ENCODE results near the gene IFNA7. TPM values are rescaled to one million over a fixed set of nuclear protein-coding genes. Genes with fewer than 3 reads are reported as not detected.
A peak's percentile ranks its signal among the peaks of the same experiment; 100 is the strongest.
"Not testable (repeated sequence)": the region's sequence is repeated elsewhere in the genome, so short reads cannot be mapped to it uniquely, and the experiment has no call there.

The IFNA7 gene
- total and polyA plus RNA-seq, 7 experiments from 2014 or later, result not detected

DNA sequence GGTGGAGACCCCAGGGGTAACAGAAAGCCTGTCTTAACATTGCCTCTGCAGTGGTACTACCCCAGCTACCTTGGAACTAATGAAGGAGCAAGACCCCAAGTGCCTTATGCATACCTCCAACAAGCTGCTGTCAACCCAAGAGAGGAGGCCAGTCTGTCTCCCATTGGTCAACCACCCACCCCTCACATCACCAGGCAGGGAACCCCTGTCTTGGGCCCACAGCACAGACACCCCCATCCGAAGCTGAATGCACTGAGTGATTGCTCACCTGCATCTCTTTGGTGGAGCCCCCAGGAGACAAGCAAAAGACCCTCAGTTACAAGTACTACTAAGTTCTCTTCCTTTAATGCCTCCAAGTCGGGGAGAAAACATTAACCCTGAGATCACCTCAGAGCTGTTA is 10.2 kb upstream of the IFNA7 start:
- H3K27ac Mint-ChIP-seq; H3K4me3 Mint-ChIP-seq; H3K27me3 ChIP-seq (ENCODE audit: control insufficient read depth in 2 of 2, insufficient read depth in 2 of 2, low read length in 2 of 2); H3K27ac ChIP-seq (ENCODE audit: low read depth, low read length); H3K36me3 ChIP-seq (ENCODE audit: control insufficient read depth in 2 of 3, insufficient read depth in 3 of 3, low read length in 3 of 3); H3K9me3 Mint-ChIP-seq; H3K9me3 ChIP-seq (ENCODE audit: control insufficient read depth in 2 of 3, low read length in 3 of 3); H3K4me3 ChIP-seq (ENCODE audit: low read length); POLR2A ChIA-PET; CTCF ChIA-PET; H3K4me1 ChIP-seq (ENCODE audit: control insufficient read depth in 2 of 2, insufficient read depth in 2 of 2, low read length in 2 of 2); H3K4me1 Mint-ChIP-seq; DNase-seq; ATAC-seq; intact Hi-C loops (cut with micrococcal nuclease); H3K36me3 Mint-ChIP-seq: not testable (repeated sequence)
- peaks cover 6 to 29% (median 16%) of the 10 kb centered on the region in 5 donors for H3K27me3 Mint-ChIP-seq

- H3K27ac Mint-ChIP-seq; intact Hi-C loops (cut with micrococcal nuclease); H3K27me3 ChIP-seq (ENCODE audit: control insufficient read depth in 2 of 2, insufficient read depth in 2 of 2, low read length in 2 of 2); H3K4me1 Mint-ChIP-seq; H3K4me3 Mint-ChIP-seq; POLR2A ChIA-PET; H3K27ac ChIP-seq (ENCODE audit: low read depth, low read length); H3K36me3 Mint-ChIP-seq; H3K9me3 ChIP-seq (ENCODE audit: control insufficient read depth in 2 of 3, low read length in 3 of 3); DNase-seq; H3K4me1 ChIP-seq (ENCODE audit: control insufficient read depth in 2 of 2, insufficient read depth in 2 of 2, low read length in 2 of 2); H3K9me3 Mint-ChIP-seq; H3K4me3 ChIP-seq (ENCODE audit: low read length); H3K36me3 ChIP-seq (ENCODE audit: control insufficient read depth in 2 of 3, insufficient read depth in 3 of 3, low read length in 3 of 3); ATAC-seq: not testable (repeated sequence)
- CTCF ChIA-PET, result interaction anchor here (0.7 kb wide), 1 partner anchor 41 kb away, joined by 3 read pairs; no protein-coding TSS in a partner anchor
- peaks cover 4 to 22% (median 10%) of the 10 kb centered on the region in 5 donors for H3K27me3 Mint-ChIP-seq
Observed at GRCh38 chr9:21210782-21211181, 8.8 kb upstream of the IFNA7 start.

DNA sequence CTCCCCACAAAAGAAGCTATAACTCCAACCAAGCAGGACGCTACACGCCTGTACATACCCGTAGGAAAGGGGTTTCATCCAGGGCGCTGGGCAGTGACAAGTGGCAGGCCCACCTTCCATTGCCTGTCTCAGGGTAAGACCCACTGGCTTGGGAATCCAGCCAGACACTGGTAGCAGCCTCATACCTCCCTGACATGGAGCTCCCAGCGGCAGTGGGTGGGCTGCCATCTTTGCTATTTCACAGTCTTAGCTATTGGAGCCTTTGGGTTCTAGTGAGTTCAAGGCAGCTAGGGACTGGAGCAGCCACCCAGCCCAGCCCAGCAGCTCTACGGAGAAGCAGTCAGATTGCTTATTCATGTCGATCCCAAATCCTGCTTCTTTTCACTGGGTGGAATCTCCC is 8.3 kb upstream of the IFNA7 start:
- H3K27ac Mint-ChIP-seq, result no peak overlapping the region

GRCh38 chr9:21207043-21207442 is 5.0 kb upstream of the IFNA7 start, which contains the start of gene IFNA10:
IFNA10 (minus strand) TSS chr9:21207143; CDS start chr9:21207097, 46 bp downstream.
- H3K36me3 ChIP-seq (ENCODE audit: control insufficient read depth in 2 of 3, insufficient read depth in 3 of 3, low read length in 3 of 3); DNase-seq; H3K9me3 Mint-ChIP-seq; H3K36me3 Mint-ChIP-seq; H3K4me3 ChIP-seq (ENCODE audit: low read length); H3K27me3 ChIP-seq (ENCODE audit: control insufficient read depth in 2 of 2, insufficient read depth in 2 of 2, low read length in 2 of 2); H3K4me1 ChIP-seq (ENCODE audit: control insufficient read depth in 2 of 2, insufficient read depth in 2 of 2, low read length in 2 of 2); H3K9me3 ChIP-seq (ENCODE audit: control insufficient read depth in 2 of 3, low read length in 3 of 3); intact Hi-C loops (cut with micrococcal nuclease); ATAC-seq; H3K4me1 Mint-ChIP-seq; POLR2A ChIA-PET; H3K4me3 Mint-ChIP-seq; H3K27ac ChIP-seq (ENCODE audit: low read depth, low read length); H3K27ac Mint-ChIP-seq; CTCF ChIA-PET: not testable (repeated sequence)
- H3K27me3 Mint-ChIP-seq, result peaks cover 4 to 27% (median 10%) of the 10 kb centered on the region in 5 donors

More for the DNA sequence above, 8.3 kb upstream of the IFNA7 start:
- H3K9me3 ChIP-seq (ENCODE audit: control insufficient read depth in 2 of 3, low read length in 3 of 3), result no peaks in the 10 kb centered on the region
- H3K27me3 Mint-ChIP-seq, result peaks cover 5 to 22% (median 6%) of the 10 kb centered on the region in 5 donors
- intact Hi-C loops (cut with micrococcal nuclease), result no loop called here
- no peak for DNase-seq
- CTCF ChIA-PET, result interaction anchor here (0.7 kb wide), 1 partner anchor 42 kb away, joined by 3 read pairs; no protein-coding TSS in a partner anchor
- no peaks in the 10 kb centered on the region for H3K36me3 ChIP-seq (ENCODE audit: control insufficient read depth in 2 of 3, insufficient read depth in 3 of 3, low read length in 3 of 3)
- peaks cover 0 to 5% (median 3%) of the 10 kb centered on the region in 7 donors for H3K4me1 Mint-ChIP-seq
- peaks cover 0 to 4% (median 0%) of the 10 kb centered on the region in 11 donors for H3K9me3 Mint-ChIP-seq
- no peaks in the 10 kb centered on the region for H3K4me1 ChIP-seq (ENCODE audit: control insufficient read depth in 2 of 2, insufficient read depth in 2 of 2, low read length in 2 of 2)
- no peaks in the 10 kb centered on the region for H3K27me3 ChIP-seq (ENCODE audit: control insufficient read depth in 2 of 2, insufficient read depth in 2 of 2, low read length in 2 of 2)
- no peak for ATAC-seq
- no peak overlapping the region for H3K4me3 Mint-ChIP-seq
- POLR2A ChIA-PET, result no interaction called here
- H3K36me3 Mint-ChIP-seq, result no peaks in the 10 kb centered on the region
- H3K27ac ChIP-seq (ENCODE audit: low read depth, low read length), result no peak overlapping the region
- H3K4me3 ChIP-seq (ENCODE audit: low read length), result no peak overlapping the region

GRCh38 chr9:21205204-21205603 is 3.2 kb upstream of the IFNA7 start:
- CTCF ChIA-PET, result no interaction called here
- Histone ChIP-seq H3K9me3 (ENCODE audit: control insufficient read depth in 2 of 3, low read length in 3 of 3) (no peaks in the 10 kb centered on the region), H3K4me3 (ENCODE audit: low read length) (no peak overlapping the region), H3K4me1 (ENCODE audit: control insufficient read depth in 2 of 2, insufficient read depth in 2 of 2, low read length in 2 of 2) (no peaks in the 10 kb centered on the region), H3K36me3 (ENCODE audit: control insufficient read depth in 2 of 3, insufficient read depth in 3 of 3, low read length in 3 of 3) (no peaks in the 10 kb centered on the region), H3K27me3 (ENCODE audit: control insufficient read depth in 2 of 2, insufficient read depth in 2 of 2, low read length in 2 of 2) (peaks cover 0 to 3% of the 10 kb centered on the region in 2 donors), H3K27ac (ENCODE audit: low read depth, low read length) (no peak overlapping the region)
- POLR2A ChIA-PET, result no interaction called here
- Mint-ChIP-seq H3K9me3 (peaks cover 0 to 6% (median 0%) of the 10 kb centered on the region in 11 donors), H3K27ac (no peak overlapping the region), H3K4me3 (no peak overlapping the region), H3K4me1 (no peaks in the 10 kb centered on the region), H3K36me3 (no peaks in the 10 kb centered on the region), H3K27me3 (peaks cover 12 to 36% (median 18%) of the 10 kb centered on the region in 5 donors)
- ATAC-seq (no peak), DNase-seq (no peak)
- intact Hi-C loops (cut with micrococcal nuclease), result no loop called here

GRCh38 chr9:21194867-21195776 is 6.9 kb downstream of the IFNA7 start:
- H3K4me3 ChIP-seq (ENCODE audit: low read length); H3K9me3 Mint-ChIP-seq; H3K27ac ChIP-seq (ENCODE audit: low read depth, low read length); H3K4me1 Mint-ChIP-seq; H3K27me3 ChIP-seq (ENCODE audit: control insufficient read depth in 2 of 2, insufficient read depth in 2 of 2, low read length in 2 of 2); H3K9me3 ChIP-seq (ENCODE audit: control insufficient read depth in 2 of 3, low read length in 3 of 3); H3K36me3 ChIP-seq (ENCODE audit: control insufficient read depth in 2 of 3, insufficient read depth in 3 of 3, low read length in 3 of 3); H3K36me3 Mint-ChIP-seq; H3K4me1 ChIP-seq (ENCODE audit: control insufficient read depth in 2 of 2, insufficient read depth in 2 of 2, low read length in 2 of 2): not testable (repeated sequence)
- intact Hi-C loops (cut with micrococcal nuclease), result loop anchor here (1.0 to 5.0 kb wide), 5 partner anchors 132 to 594 kb away; no protein-coding TSS in a partner anchor
- Mint-ChIP-seq H3K27me3 (peaks cover 0 to 22% (median 5%) of the 10 kb centered on the region in 5 donors), H3K4me3 (peak overlapping the region; percentile 34 to 74 (median 58)), H3K27ac (peak overlapping the region in 1 of 9 donors; percentile 51)
- ATAC-seq (peak; percentile 89), DNase-seq (peak in 7 of 9 donors; percentile 28 to 58 (median 48))
- CTCF ChIA-PET, result interaction anchor here (0.6 to 1.5 kb wide), 3 partner anchors 12 to 266 kb away, joined by 3 to 4 read pairs (median 3); no protein-coding TSS in a partner anchor
- POLR2A ChIA-PET, result interaction anchor here (0.6 kb wide), 1 partner anchor 140 kb away, joined by 3 read pairs; the partner anchor contains the start of gene KLHL9
